ENCODE results near the gene NTM.
A peak's percentile ranks its signal among the peaks of the same experiment; 100 is the strongest.

The NTM gene

GRCh38 chr11:132050049-132050448, 679.6 kb downstream of the NTM start:
- DNase-seq (ENCODE audit: low read depth, low spot score), result no peak
- TF ChIP-seq CTCF (IDR thresholded peaks at IDR 0.05; ENCODE audit: low read depth, low read length), result no peak
- H3K4me3 ChIP-seq (ENCODE audit: low read depth, low read length), result no peak overlapping the region
- in situ Hi-C loops (cut with HindIII; ENCODE audit: low sequenced_read_pairs), result no loop called here

- TF ChIP-seq CTCF (IDR thresholded peaks at IDR 0.05; ENCODE audit: low read depth, low read length), result no peak
- no peak for DNase-seq (ENCODE audit: low read depth, low spot score)
- in situ Hi-C loops (cut with HindIII; ENCODE audit: low sequenced_read_pairs), result no loop called here
- no peak overlapping the region for H3K4me3 ChIP-seq (ENCODE audit: low read depth, low read length)
Measured at GRCh38 chr11:132050577-132051165, 680.3 kb downstream of the NTM start.

- in situ Hi-C loops (cut with HindIII; ENCODE audit: low sequenced_read_pairs), result no loop called here
- no peak for DNase-seq (ENCODE audit: low read depth, low spot score)
- no peak for TF ChIP-seq CTCF (IDR thresholded peaks at IDR 0.05; ENCODE audit: low read depth, low read length)
- H3K4me3 ChIP-seq (ENCODE audit: low read depth, low read length), result no peak overlapping the region
Measured at GRCh38 chr11:132051704-132052103, 681.3 kb downstream of the NTM start.

- H3K4me3 ChIP-seq (ENCODE audit: low read depth, low read length), result no peak overlapping the region
- no peak for DNase-seq (ENCODE audit: low read depth, low spot score)
- in situ Hi-C loops (cut with HindIII; ENCODE audit: low sequenced_read_pairs), result no loop called here
- no peak for TF ChIP-seq CTCF (IDR thresholded peaks at IDR 0.05; ENCODE audit: low read depth, low read length)
Measured at GRCh38 chr11:132052342-132052741, 681.9 kb downstream of the NTM start.

- H3K4me3 ChIP-seq (ENCODE audit: low read depth, low read length), result no peak overlapping the region
- in situ Hi-C loops (cut with HindIII; ENCODE audit: low sequenced_read_pairs), result no loop called here
- TF ChIP-seq CTCF (IDR thresholded peaks at IDR 0.05; ENCODE audit: low read depth, low read length), result no peak
- DNase-seq (ENCODE audit: low read depth, low spot score), result no peak
Measured at GRCh38 chr11:132052904-132053303, 682.5 kb downstream of the NTM start.

- in situ Hi-C loops (cut with HindIII; ENCODE audit: low sequenced_read_pairs), result no loop called here
- no peak overlapping the region for H3K4me3 ChIP-seq (ENCODE audit: low read depth, low read length)
- TF ChIP-seq CTCF (IDR thresholded peaks at IDR 0.05; ENCODE audit: low read depth, low read length), result no peak
- peak; percentile 90 for DNase-seq (ENCODE audit: low read depth, low spot score)
Measured at GRCh38 chr11:132054822-132055221, 684.4 kb downstream of the NTM start.

GRCh38 chr11:132055296-132055695, 684.9 kb downstream of the NTM start:
- in situ Hi-C loops (cut with HindIII; ENCODE audit: low sequenced_read_pairs), result no loop called here
- no peak for DNase-seq (ENCODE audit: low read depth, low spot score)
- TF ChIP-seq CTCF (IDR thresholded peaks at IDR 0.05; ENCODE audit: low read depth, low read length), result no peak
- H3K4me3 ChIP-seq (ENCODE audit: low read depth, low read length), result no peak overlapping the region

Data from astrocyte of the spinal cord (primary cell).